Heart left ventricle (tissue), 13 donors: ENCODE results near the gene COL27A1.

Experiments used
- CTCF ChIP-seq, 12 donors: fragments of 200-600 bp; sonication (generic) in 4 of 12; IDR thresholded peaks; one replicate each; pipeline versions ENCODE4 v1.5.0 to v1.8.0; 2018 to 2022; ENCODE audit warnings: antibody characterized with exemption in 12 of 12, mild to moderate bottlenecking in 5 of 12
- POLR2A ChIP-seq, 2 donors: fragments of 450-650 bp; IDR thresholded peaks; one replicate each; pipeline ENCODE4 v1.6.1; 2017; ENCODE audit warnings: antibody characterized with exemption in 2 of 2, mild to moderate bottlenecking in 2 of 2, moderate library complexity in 2 of 2
- donor health status: ischemic (EF 13 %, LVEDD 7.1; RV severe dilation, severe dysfunction).
- donor health status: DM: no; HTN: yes; CAD: no.
- donor health status: DM: no; HTN: no; CAD: no.
- donor health status: ischemic (EF 25% LVEDD 6.9; RV normal size, moderate dysfunction).
- donor health status: ischemic (EF 25% LVEDD 5.7; RV mildly dilated, moderate dysfunction).
- donor health status: ischemic (EF 35%, LVEDD 5.7; RV mildly dilated, moderate dysfunction).
- donor health status: nonischemic (EF 11% LVEDD 7.7; RV severe dilation, severe dysfunction).
- donor health status: DM: yes; HTN: yes; CAD: no.
- donor health status: PGD.
- donor health status: ischemic (EF 29% LVEDD 5.4; RV normal size, mild dysfunction).
- donor health status: nonischemic (EF 23%, LVEDD 6.1; RV moderate dilation, normal function).

- TF ChIP-seq CTCF (IDR thresholded peaks at IDR 0.05) = no peak
- TF ChIP-seq POLR2A (IDR thresholded peaks at IDR 0.05) = no peak
These were observed 186.0 kb downstream of the COL27A1 start for GRCh38 chr9:114341152-114341830.
